Transverse colon (tissue), 4 donors: Measurements from ENCODE around the gene SLC26A5. TPM values are rescaled to one million over a fixed set of nuclear protein-coding genes. Genes with fewer than 3 reads are reported as not detected.
"Not testable (repeated sequence)": the region's sequence is repeated elsewhere in the genome, so short reads cannot be mapped to it uniquely, and the experiment has no call there.

Experiments
- DNase-seq: peaks from one replicate; pipeline ENCODE4 v3.0.0-alpha.2; 2019
- H3K27ac ChIP-seq, 4 donors: fragments of 200-600 bp; sonication (generic); 2 replicates each; pipeline ENCODE4 v1.5.1; 2016 to 2018; ENCODE audit warnings: inconsistent platforms in 4 of 4
- H3K27me3 ChIP-seq: fragments of 200-600 bp; sonication (generic); 2 replicates; pipeline ENCODE4 v1.5.1; 2017; ENCODE audit warnings: inconsistent platforms
- H3K36me3 ChIP-seq, 4 donors: fragments of 200-600 bp; sonication (generic); 2 replicates each; pipeline ENCODE4 v1.5.1; 2017 to 2019; ENCODE audit warnings: inconsistent platforms in 4 of 4
- H3K4me1 ChIP-seq, 4 donors: fragments of 200-600 bp; sonication (generic); 2 replicates each; pipeline ENCODE4 v1.5.1; 2017 to 2020; ENCODE audit warnings: inconsistent platforms in 4 of 4
- H3K4me3 ChIP-seq, 4 donors: fragments of 200-600 bp; sonication (generic); 1 replicate in 1 of 4; 2 replicates in 3 of 4; pipeline versions ENCODE4 v1.5.1 to v1.6.1; 2017 to 2019; ENCODE audit warnings: inconsistent platforms in 4 of 4
- H3K9me3 ChIP-seq, 2 donors: fragments of 200-600 bp; sonication (generic); 2 replicates each; pipeline ENCODE4 v1.5.1; 2017 to 2019; ENCODE audit warnings: inconsistent platforms in 2 of 2
- EP300 ChIP-seq: sonication (generic); formaldehyde crosslinking; IDR thresholded peaks from one replicate; pipeline ENCODE4 v1.6.1; 2017; ENCODE audit warnings: antibody characterized with exemption, low read depth
- POLR2A ChIP-seq: fragments of 450-650 bp; IDR thresholded peaks from one replicate; pipeline ENCODE4 v1.6.1; 2016; ENCODE audit warnings: antibody characterized with exemption, mild to moderate bottlenecking, moderate library complexity
- POLR2AphosphoS5 ChIP-seq, 3 donors: sonication (generic); formaldehyde crosslinking; IDR thresholded peaks; one replicate each; pipeline ENCODE4 v1.6.1; 2016; ENCODE audit warnings: antibody characterized with exemption in 3 of 3
- WGBS, 2 donors: methylation state at CpG; one replicate each; pipeline ENCODE4 v1.1.5; 2018; ENCODE audit warnings: low coverage in 1 of 2; 5-methylcytosine and 5-hydroxymethylcytosine counted together
- in situ Hi-C, 4 donors: fragments of 200-750 bp; cut with MboI; loops; one replicate each; pipeline versions ENCODE4 v1.15.0 to v1.15.1; 2017; ENCODE audit warnings: low sequenced_read_pairs in 3 of 4, low pct_ligation_motif_present in 1 of 4, low pct_unique_long_range_greater_than_20kb in 1 of 4
- intact Hi-C: fragments of 100-400 bp; cut with DNase I; formaldehyde crosslinking; loops from one replicate; pipeline ENCODE4 v1.15.1; 2023; ENCODE audit warnings: low total_unique reads
- total RNA-seq, 4 donors: library from RNA; depleted of rRNA; stranded (reverse); fragments of >200 nt; gene quantifications; one replicate each; pipeline ENCODE4 v1.1.0, GENCODE V29; 2016
- TF ChIP-seq, protein P1 (sequence below), 5 experiments: fragments of 200-600 bp in 3 of 5; fragments of 450-650 bp in 2 of 5; sonication (generic) in 3 of 5; IDR thresholded peaks; 1 replicate in 2 of 5; 2 replicates in 3 of 5; pipeline ENCODE4 v1.5.1; 2016 to 2017; ENCODE audit warnings: antibody characterized with exemption in 5 of 5, inconsistent platforms in 3 of 5, mild to moderate bottlenecking in 2 of 5, moderate library complexity in 1 of 5

Gene SLC26A5
- 1 to 10 TPM in 1 of 4 donors, under 1 TPM in 2, not detected in 1; 0.27 to 6.0 (median 0.32) TPM for total RNA-seq

- DNase-seq: peak; percentile 62
- in situ Hi-C loops: no loop called here
- WGBS, 2 donors: 2% methylated on average over 35 of the region's 54 CpGs; no CpG with 5 or more reads in 1 of the 2 donors
- intact Hi-C loops: no loop called here
- Histone ChIP-seq H3K27ac (no peak within 1 kb of the TSS), H3K4me3 (peak within 1 kb of the TSS; percentile 3 to 50 (median 30)), H3K9me3 (no peaks in the 10 kb centered on the region), H3K27me3 (peaks cover 52% of the 10 kb centered on the region), H3K4me1 (peaks cover 0 to 17% (median 8%) of the 10 kb centered on the region in 4 donors), H3K36me3 (no peaks in the 10 kb centered on the region)
- TF ChIP-seq, protein P1, sequence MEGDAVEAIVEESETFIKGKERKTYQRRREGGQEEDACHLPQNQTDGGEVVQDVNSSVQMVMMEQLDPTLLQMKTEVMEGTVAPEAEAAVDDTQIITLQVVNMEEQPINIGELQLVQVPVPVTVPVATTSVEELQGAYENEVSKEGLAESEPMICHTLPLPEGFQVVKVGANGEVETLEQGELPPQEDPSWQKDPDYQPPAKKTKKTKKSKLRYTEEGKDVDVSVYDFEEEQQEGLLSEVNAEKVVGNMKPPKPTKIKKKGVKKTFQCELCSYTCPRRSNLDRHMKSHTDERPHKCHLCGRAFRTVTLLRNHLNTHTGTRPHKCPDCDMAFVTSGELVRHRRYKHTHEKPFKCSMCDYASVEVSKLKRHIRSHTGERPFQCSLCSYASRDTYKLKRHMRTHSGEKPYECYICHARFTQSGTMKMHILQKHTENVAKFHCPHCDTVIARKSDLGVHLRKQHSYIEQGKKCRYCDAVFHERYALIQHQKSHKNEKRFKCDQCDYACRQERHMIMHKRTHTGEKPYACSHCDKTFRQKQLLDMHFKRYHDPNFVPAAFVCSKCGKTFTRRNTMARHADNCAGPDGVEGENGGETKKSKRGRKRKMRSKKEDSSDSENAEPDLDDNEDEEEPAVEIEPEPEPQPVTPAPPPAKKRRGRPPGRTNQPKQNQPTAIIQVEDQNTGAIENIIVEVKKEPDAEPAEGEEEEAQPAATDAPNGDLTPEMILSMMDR (IDR thresholded peaks at IDR 0.05): no peak
- TF ChIP-seq EP300 (no peak), POLR2AphosphoS5 (IDR thresholded peaks at IDR 0.05) (no peak), POLR2A (no peak)
Observed at GRCh38 chr7:103446049-103446520, at the start of gene SLC26A5. TSS of gene SLC26A5 (minus strand) at chr7:103446207. CDS start at chr7:103421514, 24,693 bp downstream.

DNA sequence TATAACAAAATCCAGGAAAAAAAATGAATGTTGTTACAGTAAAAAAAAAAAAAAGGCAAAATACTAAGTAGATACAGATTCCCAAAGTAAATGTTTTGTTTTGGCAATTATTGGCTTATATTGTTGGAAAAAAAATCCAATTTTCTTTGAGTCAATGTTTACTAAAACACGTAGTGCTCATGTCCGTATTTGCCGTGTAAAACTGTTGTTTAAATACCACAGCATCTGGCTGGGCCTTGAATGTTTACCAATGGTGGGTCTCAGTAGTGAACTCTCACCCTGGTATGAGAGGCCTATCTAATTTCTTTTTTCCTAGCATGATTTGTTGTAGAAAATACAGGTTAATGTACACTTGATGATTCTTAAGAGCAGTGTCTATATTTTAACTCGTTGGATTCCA, 41.4 kb upstream of the SLC26A5 start:
- in situ Hi-C loops: no loop called here
- no peaks in the 10 kb centered on the region for H3K9me3 ChIP-seq
- 29 to 43% methylated on average over 3 to 4 of the region's 4 CpGs for WGBS, 2 donors
- H3K27me3 ChIP-seq: peaks cover 7% of the 10 kb centered on the region
- H3K27ac ChIP-seq: no peak overlapping the region
- TF ChIP-seq, protein P1 (IDR thresholded peaks at IDR 0.05): no peak
- peak in 1 of 3 donors; percentile 11 for TF ChIP-seq POLR2AphosphoS5 (IDR thresholded peaks at IDR 0.05)
- intact Hi-C loops: no loop called here
- no peak overlapping the region for H3K4me3 ChIP-seq
- no peaks in the 10 kb centered on the region for H3K36me3 ChIP-seq
- DNase-seq: no peak
- no peaks in the 10 kb centered on the region for H3K4me1 ChIP-seq

- H3K27me3 ChIP-seq, H3K27ac ChIP-seq, H3K4me1 ChIP-seq, in situ Hi-C loops, H3K4me3 ChIP-seq, H3K36me3 ChIP-seq, H3K9me3 ChIP-seq, intact Hi-C loops, DNase-seq: not testable (repeated sequence)
- 78 to 85% methylated on average over 3 of the region's 3 CpGs for WGBS, 2 donors
Observed at GRCh38 chr7:103486873-103487272, 40.9 kb upstream of the SLC26A5 start.

- Histone ChIP-seq H3K4me3 (no peak overlapping the region), H3K4me1 (no peaks in the 10 kb centered on the region), H3K36me3 (no peaks in the 10 kb centered on the region), H3K27ac (no peak overlapping the region), H3K27me3 (peaks cover 7% of the 10 kb centered on the region), H3K9me3 (no peaks in the 10 kb centered on the region)
- in situ Hi-C loops: no loop called here
- WGBS, 2 donors: 72 to 92% methylated on average over 2 of the region's 2 CpGs
- no peak for DNase-seq
- TF ChIP-seq, protein P1 (IDR thresholded peaks at IDR 0.05): no peak
- intact Hi-C loops: no loop called here
Observed at GRCh38 chr7:103480771-103481170, 34.8 kb upstream of the SLC26A5 start.

DNA sequence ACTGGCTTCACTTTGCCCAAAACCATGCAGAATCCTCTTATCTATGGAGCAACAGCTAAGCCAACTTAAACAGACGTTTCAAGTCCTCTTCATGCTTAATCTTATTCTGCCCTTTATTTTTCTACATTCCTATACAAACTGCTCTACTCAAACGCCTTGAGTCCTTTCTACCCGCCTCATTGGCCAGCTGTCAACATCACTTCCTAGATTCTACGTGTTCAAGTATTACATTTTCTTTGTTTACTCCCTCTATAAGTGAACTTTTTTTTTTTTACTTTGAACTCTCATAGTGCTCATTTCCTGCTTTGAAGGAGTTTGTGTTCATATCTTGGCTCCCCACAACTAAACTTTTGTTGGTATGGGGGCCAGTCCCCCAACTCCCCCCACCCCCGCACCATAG, 28.9 kb upstream of the SLC26A5 start:
- H3K36me3 ChIP-seq: no peaks in the 10 kb centered on the region
- WGBS, 2 donors: 24 to 32% methylated on average over 5 of the region's 5 CpGs
- TF ChIP-seq EP300 (no peak), POLR2AphosphoS5 (IDR thresholded peaks at IDR 0.05) (no peak), POLR2A (no peak)
- TF ChIP-seq, protein P1 (IDR thresholded peaks at IDR 0.05): no peak
- intact Hi-C loops: no loop called here
- no peaks in the 10 kb centered on the region for H3K9me3 ChIP-seq
- in situ Hi-C loops: no loop called here
- no peak for DNase-seq
- no peak overlapping the region for H3K27ac ChIP-seq
- no peak overlapping the region for H3K4me3 ChIP-seq
- no peaks in the 10 kb centered on the region for H3K4me1 ChIP-seq
- H3K27me3 ChIP-seq: peaks cover 10% of the 10 kb centered on the region
